HG02884 (cell line): ENCODE data around the gene DDC.
A peak's percentile ranks its signal among the peaks of the same experiment; 100 is the strongest.

Experiments
- ATAC-seq: cut with Tn5 transposase; IDR thresholded peaks from one replicate; pipeline ENCODE4 v1.9.1; 2021; ENCODE audit warnings: mild to moderate bottlenecking, moderate library complexity; ENCODE audit not compliant: unreplicated experiment

The DDC gene

GRCh38 chr7:50421043-50421442, 144.2 kb downstream of the DDC start:
- no peak for ATAC-seq

- no peak for ATAC-seq
These were observed 146.5 kb downstream of the DDC start for GRCh38 chr7:50418526-50419290.

DNA sequence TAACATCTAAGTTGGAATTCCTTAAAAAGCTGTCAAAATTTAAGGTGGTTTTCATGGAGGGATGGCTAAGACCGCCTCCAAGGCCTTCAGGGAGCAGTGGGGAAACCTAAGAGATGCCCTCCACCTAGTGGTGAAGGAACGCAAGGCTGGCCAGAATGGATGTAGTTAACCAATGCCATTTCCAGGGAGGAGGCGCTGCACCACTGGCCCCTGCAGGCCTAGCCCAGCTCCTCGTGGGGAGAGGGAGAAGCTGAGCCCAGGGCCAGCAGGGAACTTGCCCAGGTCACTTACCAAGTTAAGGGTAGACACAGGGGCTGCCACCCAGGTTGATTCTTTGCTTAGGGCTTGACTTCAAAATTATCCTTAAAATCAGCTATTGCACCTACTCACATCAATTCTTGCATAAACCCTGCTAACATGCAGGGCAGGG, 147.1 kb downstream of the DDC start:
- ATAC-seq = peak; percentile 88

GRCh38 chr7:50416527-50417182, 148.6 kb downstream of the DDC start:
- peak; percentile 80 for ATAC-seq

GRCh38 chr7:50415844-50416364, 149.3 kb downstream of the DDC start:
- no peak for ATAC-seq

GRCh38 chr7:50413561-50413960, 151.6 kb downstream of the DDC start:
- no peak for ATAC-seq

- ATAC-seq = no peak
These were observed 152.2 kb downstream of the DDC start for GRCh38 chr7:50412973-50413372.

- ATAC-seq = no peak
These were observed 153.9 kb downstream of the DDC start for GRCh38 chr7:50411332-50411731.

- peak; percentile 44 for ATAC-seq
These were observed 155.1 kb downstream of the DDC start for GRCh38 chr7:50409856-50410745.
